Adipose tissue (tissue), 3 donors: ENCODE data around the gene NANOS1. TPM values are rescaled to one million over a fixed set of nuclear protein-coding genes. Genes with fewer than 3 reads are reported as not detected.

Source experiments
- polyA plus RNA-seq, 3 donors: library from polyadenylated mRNA; stranded (reverse); fragments of 200-250 nt; gene quantifications; one replicate each; pipeline ENCODE4 v1.2.3, GENCODE V29; 2013
- donor health status: healthy with polysubstance abuse.
- donor health status: Bipolar disorder and iron deficiency.
- donor health status: healthy.

Gene NANOS1
- polyA plus RNA-seq, 3 donors, result 1.6 to 6.8 (median 3.5) TPM

Other genes starting within 250 kb of the NANOS1 start
- 100 to 1,000 TPM in 1 of 3 donors, 10 to 100 TPM in 2; 59.4 to 112 (median 98.6) TPM for gene EIF3A, start 51.1 kb downstream of the NANOS1 start, polyA plus RNA-seq
- 10 to 100 TPM; 11.7 to 38.8 (median 29.8) TPM for gene DENND10, start 74.4 kb downstream of the NANOS1 start, polyA plus RNA-seq
- 10 to 100 TPM; 20.7 to 32.7 (median 24.5) TPM for gene SFXN4, start 136.0 kb downstream of the NANOS1 start, polyA plus RNA-seq
- gene PRDX3, start 149.1 kb downstream of the NANOS1 start, polyA plus RNA-seq, result 100 to 1,000 TPM in 2 of 3 donors, 10 to 100 TPM in 1; 63.1 to 188 (median 183) TPM
- gene GRK5, start 177.9 kb downstream of the NANOS1 start, polyA plus RNA-seq, result 10 to 100 TPM in 2 of 3 donors, 1 to 10 TPM in 1; 3.2 to 38.5 (median 20.8) TPM